Chondrocyte (in vitro differentiated cells): Measurements from ENCODE around the gene PGM2. TPM values are rescaled to one million over a fixed set of nuclear protein-coding genes. Genes with fewer than 3 reads are reported as not detected.
A peak's percentile ranks its signal among the peaks of the same experiment; 100 is the strongest.

Source experiments
- DNase-seq: peaks from one replicate; pipeline ENCODE4 v3.0.0; 2021; ENCODE audit warnings: mixed read lengths, low spot score
- H3K27ac Mint-ChIP-seq: one replicate; pipeline ENCODE4 v1.8.0; 2021; ENCODE audit warnings: mild to moderate bottlenecking, moderate library complexity, mixed read lengths; ENCODE audit not compliant: unreplicated experiment
- H3K27me3 Mint-ChIP-seq: 2 replicates; pipeline ENCODE4 v1.8.0; 2021; ENCODE audit warnings: low read depth, mixed read lengths
- H3K36me3 Mint-ChIP-seq: 2 replicates; pipeline ENCODE4 v1.8.0; 2021; ENCODE audit warnings: low read depth, mixed read lengths
- H3K4me1 Mint-ChIP-seq: 2 replicates; pipeline ENCODE4 v1.8.0; 2021; ENCODE audit warnings: low read depth, mild to moderate bottlenecking, mixed read lengths
- H3K4me3 Mint-ChIP-seq: one replicate; pipeline ENCODE4 v1.8.0; 2021; ENCODE audit warnings: mild to moderate bottlenecking, moderate library complexity, mixed read lengths; ENCODE audit not compliant: unreplicated experiment
- H3K9me3 Mint-ChIP-seq: 2 replicates; pipeline ENCODE4 v1.8.0; 2021; ENCODE audit warnings: low read depth, mixed read lengths
- total RNA-seq: library from RNA; stranded (reverse); gene quantifications from 3 replicates; pipeline ENCODE4 v1.2.1, GENCODE V29; 2021
- TF ChIP-seq, protein P1 (sequence below): fragments of 200-600 bp; sonication (generic); IDR thresholded peaks from 2 replicates; pipeline ENCODE4 v1.5.0; 2021; ENCODE audit warnings: antibody characterized with exemption, mild to moderate bottlenecking, moderate library complexity

The PGM2 gene
- total RNA-seq, 1 donor from 2014 or later = 26.4 TPM

GRCh38 chr4:37835806-37836205, 9.3 kb downstream of the PGM2 start:
- H3K9me3 Mint-ChIP-seq = no peaks in the 10 kb centered on the region
- H3K4me3 Mint-ChIP-seq = no peak overlapping the region
- DNase-seq = no peak
- H3K27me3 Mint-ChIP-seq = no peaks in the 10 kb centered on the region
- TF ChIP-seq, protein P1, sequence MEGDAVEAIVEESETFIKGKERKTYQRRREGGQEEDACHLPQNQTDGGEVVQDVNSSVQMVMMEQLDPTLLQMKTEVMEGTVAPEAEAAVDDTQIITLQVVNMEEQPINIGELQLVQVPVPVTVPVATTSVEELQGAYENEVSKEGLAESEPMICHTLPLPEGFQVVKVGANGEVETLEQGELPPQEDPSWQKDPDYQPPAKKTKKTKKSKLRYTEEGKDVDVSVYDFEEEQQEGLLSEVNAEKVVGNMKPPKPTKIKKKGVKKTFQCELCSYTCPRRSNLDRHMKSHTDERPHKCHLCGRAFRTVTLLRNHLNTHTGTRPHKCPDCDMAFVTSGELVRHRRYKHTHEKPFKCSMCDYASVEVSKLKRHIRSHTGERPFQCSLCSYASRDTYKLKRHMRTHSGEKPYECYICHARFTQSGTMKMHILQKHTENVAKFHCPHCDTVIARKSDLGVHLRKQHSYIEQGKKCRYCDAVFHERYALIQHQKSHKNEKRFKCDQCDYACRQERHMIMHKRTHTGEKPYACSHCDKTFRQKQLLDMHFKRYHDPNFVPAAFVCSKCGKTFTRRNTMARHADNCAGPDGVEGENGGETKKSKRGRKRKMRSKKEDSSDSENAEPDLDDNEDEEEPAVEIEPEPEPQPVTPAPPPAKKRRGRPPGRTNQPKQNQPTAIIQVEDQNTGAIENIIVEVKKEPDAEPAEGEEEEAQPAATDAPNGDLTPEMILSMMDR = no peak
- peaks cover 19% of the 10 kb centered on the region for H3K36me3 Mint-ChIP-seq
- H3K4me1 Mint-ChIP-seq = peaks cover 23% of the 10 kb centered on the region
- no peak overlapping the region for H3K27ac Mint-ChIP-seq

GRCh38 chr4:37836274-37836673, 9.8 kb downstream of the PGM2 start:
- peak overlapping the region; percentile 49 for H3K27ac Mint-ChIP-seq
- no peaks in the 10 kb centered on the region for H3K9me3 Mint-ChIP-seq
- no peak for DNase-seq
- H3K36me3 Mint-ChIP-seq = peaks cover 20% of the 10 kb centered on the region
- no peaks in the 10 kb centered on the region for H3K27me3 Mint-ChIP-seq
- no peak overlapping the region for H3K4me3 Mint-ChIP-seq
- TF ChIP-seq, protein P1 = no peak
- peaks cover 23% of the 10 kb centered on the region for H3K4me1 Mint-ChIP-seq

DNA sequence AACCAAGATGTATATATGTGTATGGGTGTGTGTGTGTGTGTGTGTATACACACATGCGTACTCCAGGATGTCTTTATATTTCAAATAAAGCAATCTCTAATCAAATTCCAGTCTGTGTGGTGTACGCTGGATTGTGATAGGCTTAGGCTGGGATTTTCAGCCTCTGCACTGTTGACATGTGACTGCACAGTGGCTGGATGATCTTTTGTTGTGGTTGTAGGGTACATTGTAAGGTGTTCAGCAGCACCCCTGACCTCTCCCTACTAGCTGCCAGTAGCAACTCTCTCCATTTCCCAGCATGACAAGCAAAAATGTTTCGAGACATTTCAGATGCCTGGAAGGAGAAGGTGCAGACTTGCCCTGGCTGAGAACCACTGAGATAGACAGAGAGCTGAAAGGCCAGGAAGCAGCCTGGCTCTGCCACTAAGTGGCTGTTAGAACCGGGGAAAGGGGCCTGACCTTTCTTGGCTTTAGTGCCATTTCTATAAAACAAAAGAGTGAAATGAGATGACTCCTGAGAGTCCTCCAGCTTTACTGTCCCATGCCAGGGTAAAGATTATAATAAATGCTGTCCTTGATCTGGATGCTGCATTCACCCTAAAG, 10.5 kb downstream of the PGM2 start:
- H3K27ac Mint-ChIP-seq = peak overlapping the region; percentile 88
- H3K36me3 Mint-ChIP-seq = peaks cover 23% of the 10 kb centered on the region
- H3K9me3 Mint-ChIP-seq = no peaks in the 10 kb centered on the region
- no peaks in the 10 kb centered on the region for H3K27me3 Mint-ChIP-seq
- no peak for DNase-seq
- peaks cover 23% of the 10 kb centered on the region for H3K4me1 Mint-ChIP-seq
- TF ChIP-seq, protein P1 = no peak
- no peak overlapping the region for H3K4me3 Mint-ChIP-seq

GRCh38 chr4:37837446-37837845, 11.0 kb downstream of the PGM2 start:
- Mint-ChIP-seq H3K9me3 (no peaks in the 10 kb centered on the region), H3K27ac (peak overlapping the region; percentile 88), H3K36me3 (peaks cover 23% of the 10 kb centered on the region), H3K4me3 (no peak overlapping the region), H3K4me1 (peaks cover 23% of the 10 kb centered on the region), H3K27me3 (no peaks in the 10 kb centered on the region)
- TF ChIP-seq, protein P1 = no peak
- no peak for DNase-seq

DNA sequence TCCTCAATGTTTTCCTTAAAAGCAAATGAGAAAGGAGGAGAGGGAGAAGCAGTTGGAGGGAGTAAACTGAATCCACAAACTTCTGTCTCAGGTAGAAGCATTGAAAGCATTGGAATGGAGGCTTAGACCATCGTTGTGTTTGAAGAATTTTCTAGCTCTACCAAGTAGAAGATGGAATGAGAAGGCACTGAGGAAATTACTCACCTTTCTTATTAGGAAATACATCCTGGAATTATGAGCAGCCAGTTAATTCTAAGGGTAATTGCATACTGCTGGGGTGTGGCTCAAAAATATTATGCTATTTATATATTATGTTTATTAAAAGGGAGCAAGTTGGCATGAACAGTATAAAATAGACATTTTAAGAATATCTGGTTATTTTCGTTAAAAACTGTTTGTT, 12.9 kb downstream of the PGM2 start:
- Mint-ChIP-seq H3K4me3 (no peak overlapping the region), H3K9me3 (no peaks in the 10 kb centered on the region), H3K4me1 (peaks cover 23% of the 10 kb centered on the region), H3K36me3 (peaks cover 28% of the 10 kb centered on the region), H3K27ac (no peak overlapping the region), H3K27me3 (no peaks in the 10 kb centered on the region)
- TF ChIP-seq, protein P1 = no peak
- DNase-seq = no peak
